GM12878 (cell line): Measurements from ENCODE around the gene DTD1. TPM values are rescaled to one million over a fixed set of nuclear protein-coding genes. Genes with fewer than 3 reads are reported as not detected.

Experiments
- ATAC-seq: fragments of 200-7000 bp; cut with Tn5 transposase; 3 replicates; pipeline ENCODE4 v1.9.1; 2020; ENCODE audit warnings: mild to moderate bottlenecking, moderate library complexity
- BruUV-seq: library from RNA; stranded (reverse); fragments of 400-500 nt; replicated peaks from 2 replicates; lab custom pipeline; 2021; lab: Mats Ljungman, UMichigan
- CTCF ChIA-PET: fragments of 300-600 bp; sonication (Branson Sonifier 250); formaldehyde crosslinking; extraction: SDS; loops from one replicate; lab custom pipeline; 2021; ENCODE audit warnings: inconsistent platforms; lab: Yijun Ruan, JAX
- POLR2A ChIA-PET: fragments of 350-600 bp; formaldehyde crosslinking; extraction: SDS; loops from one replicate; lab custom pipeline; 2021; ENCODE audit warnings: inconsistent platforms; lab: Charles Lee
- RAD21 ChIA-PET: fragments of 300-600 bp; sonication (Branson Sonifier 250); formaldehyde crosslinking; loops from one replicate; lab custom pipeline; 2023; ENCODE audit warnings: antibody characterized with exemption; ENCODE audit not compliant: unreplicated experiment; lab: Charles Lee
- SMC1A ChIA-PET: fragments of 300-600 bp; sonication (Branson Sonifier 250); formaldehyde crosslinking; loops from one replicate; lab custom pipeline; 2023; ENCODE audit not compliant: unreplicated experiment, uncharacterized antibody; lab: Charles Lee
- DNase-seq: peaks from one replicate; pipeline ENCODE4 v3.0.0-alpha.2; 2011; ENCODE audit warnings: low read depth, low spot score
- FAIRE-seq: peaks from 3 replicates; lab custom pipeline; 2011; peaks lifted over from hg19 to GRCh38; lab: Jason Lieb, UNC
- H2AFZ ChIP-seq: 2 replicates; pipeline ENCODE4 v1.6.0; 2011; ENCODE audit warnings: low read depth, low read length, control low read depth; ENCODE audit not compliant: control insufficient read depth
- H3K27ac ChIP-seq: 2 replicates; pipeline ENCODE4 v1.5.1; 2011; ENCODE audit warnings: control low read depth; ENCODE audit not compliant: control insufficient read depth, insufficient read depth
- H3K27me3 ChIP-seq, 2 experiments: replicated peaks in 1 of 2; 2 replicates each; pipeline versions ENCODE4 v1.6.0 to v1.6.1; 2011; ENCODE audit warnings: low read length in 1 of 2; ENCODE audit not compliant: control insufficient read depth in 2 of 2, insufficient read depth in 2 of 2
- H3K36me3 ChIP-seq, 2 experiments: 2 replicates each; pipeline ENCODE4 v1.5.1; 2011; ENCODE audit warnings: low read length in 1 of 2; ENCODE audit not compliant: control insufficient read depth in 2 of 2, insufficient read depth in 2 of 2
- H3K4me1 ChIP-seq: 2 replicates; pipeline ENCODE4 v1.6.1; 2011; ENCODE audit warnings: mild to moderate bottlenecking, low read length, moderate library complexity, mixed read lengths; ENCODE audit not compliant: control insufficient read depth, insufficient read depth
- H3K4me2 ChIP-seq: 2 replicates; pipeline ENCODE4 v1.6.0; 2011; ENCODE audit warnings: control low read depth; ENCODE audit not compliant: control insufficient read depth, insufficient read depth
- H3K4me3 ChIP-seq: fragments of 200-600 bp; sonication (generic); 2 replicates; pipeline ENCODE4 v1.5.1; 2016
- H3K79me2 ChIP-seq: 2 replicates; pipeline ENCODE4 v1.6.0; 2011; ENCODE audit warnings: low read length; ENCODE audit not compliant: control insufficient read depth, insufficient read depth
- H3K9ac ChIP-seq: 2 replicates; pipeline ENCODE4 v1.8.0; 2011; ENCODE audit warnings: low read length, control low read depth, mixed read lengths; ENCODE audit not compliant: control insufficient read depth, insufficient read depth
- H3K9me3 ChIP-seq: replicated peaks from 3 replicates; pipeline ENCODE4 v1.5.1; 2011; ENCODE audit warnings: mild to moderate bottlenecking, low read length; ENCODE audit not compliant: control insufficient read depth, insufficient read depth
- H4K20me1 ChIP-seq: 2 replicates; pipeline ENCODE4 v1.6.0; 2011; ENCODE audit not compliant: control insufficient read depth, insufficient read depth
- CBFB ChIP-seq: IDR thresholded peaks from 2 replicates; pipeline ENCODE4 v1.6.1; 2016; ENCODE audit warnings: antibody characterized with exemption, low read depth
- CBX5 ChIP-seq: sonication (generic); IDR thresholded peaks from 2 replicates; pipeline ENCODE4 v1.6.1; 2016; ENCODE audit warnings: low read depth, moderate library complexity, mild to moderate bottlenecking, inconsistent platforms
- CHD2 ChIP-seq: IDR thresholded peaks from 2 replicates; pipeline ENCODE4 v1.6.1; 2011; ENCODE audit warnings: low read depth, low read length, improper control_type of control experiment, borderline replicate concordance
- HCFC1 ChIP-seq: fragments of 150-350 bp; IDR thresholded peaks from 2 replicates; pipeline ENCODE4 v1.6.1; 2014; ENCODE audit warnings: low read length
- POLR2AphosphoS5 ChIP-seq: IDR thresholded peaks from 2 replicates; pipeline ENCODE4 v1.6.1; 2011; ENCODE audit warnings: mild to moderate bottlenecking, low read length, inconsistent platforms
- RAD21 ChIP-seq: IDR thresholded peaks from 2 replicates; pipeline ENCODE4 v1.6.1; 2011; ENCODE audit warnings: mild to moderate bottlenecking, low read depth, low read length, moderate library complexity; ENCODE audit not compliant: insufficient read depth
- RBBP5 ChIP-seq: fragments of 200-600 bp; sonication (generic); conservative IDR thresholded peaks from 2 replicates; pipeline ENCODE4 v1.6.1; 2016
- RELA ChIP-seq: fragments of 450-650 bp; IDR thresholded peaks from 2 replicates; pipeline ENCODE4 v1.8.0; 2014; ENCODE audit warnings: borderline replicate concordance; ENCODE audit not compliant: partially characterized antibody
- RUNX3 ChIP-seq: IDR thresholded peaks from 2 replicates; pipeline ENCODE4 v1.6.1; 2012; ENCODE audit warnings: low read length, inconsistent platforms
- SMARCA5 ChIP-seq: fragments of 450-650 bp; IDR thresholded peaks from 2 replicates; pipeline ENCODE4 v1.6.1; 2017; ENCODE audit warnings: mild to moderate bottlenecking
- TCF3 ChIP-seq: IDR thresholded peaks from 2 replicates; pipeline ENCODE4 v1.6.1; 2012; ENCODE audit warnings: low read depth, mild to moderate bottlenecking, low read length, borderline replicate concordance; ENCODE audit not compliant: insufficient read depth
- TCF7 ChIP-seq: IDR thresholded peaks from 2 replicates; pipeline ENCODE4 v1.6.1; 2014; ENCODE audit warnings: antibody characterized with exemption, borderline replicate concordance
- ZBED1 ChIP-seq: IDR thresholded peaks from 2 replicates; pipeline ENCODE4 v1.6.1; 2016; ENCODE audit warnings: borderline replicate concordance
- ZNF384 ChIP-seq: IDR thresholded peaks from 2 replicates; pipeline ENCODE4 v1.6.1; 2012; ENCODE audit warnings: low read depth, mild to moderate bottlenecking, low read length, improper control_type of control experiment, borderline replicate concordance
- ZSCAN29 ChIP-seq: fragments of 450-650 bp; IDR thresholded peaks from 2 replicates; pipeline ENCODE4 v1.6.1; 2017; ENCODE audit warnings: mild to moderate bottlenecking, moderate library complexity
- ZZZ3 ChIP-seq: IDR thresholded peaks from 2 replicates; pipeline ENCODE4 v1.6.1; 2011; ENCODE audit warnings: low read depth; ENCODE audit not compliant: control insufficient read depth, insufficient read length
- WGBS: methylation state at CpG from one replicate; pipeline ENCODE4 v1.1.6; 2016; ENCODE audit warnings: low lambda C conversion rate; ENCODE audit not compliant: insufficient replicate concordance, insufficient coverage; ENCODE audit errors: missing lambda C conversion rate; 5-methylcytosine and 5-hydroxymethylcytosine counted together
- in situ Hi-C: fragments of 300-500 bp; cut with MboI; formaldehyde crosslinking; loops from 9 replicates; pipeline ENCODE4 v1.14.3; 2018; ENCODE audit warnings: mixed read lengths
- intact Hi-C: fragments of 100-400 bp; cut with micrococcal nuclease; formaldehyde crosslinking; loops from one replicate; pipeline ENCODE4 v1.14.2; 2022; ENCODE audit not compliant: unreplicated experiment
- polyA plus RNA-seq, 11 experiments: library from polyadenylated mRNA; depleted of rRNA in 4 of 11; unstranded in 6 of 11; stranded (reverse) in 5 of 11; fragments of >200 nt; fragmentation: Nextera tagmentation in 4 of 11; fragmentation: Illumina TruSeq in 1 of 11; extraction: Ambion mirVana in 4 of 11; extraction: Trizol in 1 of 11; gene quantifications; 1 replicate in 1 of 11; 2 replicates in 10 of 11; pipeline versions ENCODE4 v1.2.1 to v1.2.3, GENCODE V29; 2011 to 2016; ENCODE audit warnings: inconsistent platforms in 2 of 11, missing spikeins in 2 of 11, low read depth in 1 of 11
- total RNA-seq, 4 experiments: library from RNA; depleted of rRNA in 3 of 4; stranded (reverse); fragments of >200 nt in 3 of 4; fragmentation: Illumina TruSeq in 1 of 4; extraction: Trizol in 1 of 4; gene quantifications; 2 replicates each; pipeline versions ENCODE4 v1.2.1 to v1.2.3, GENCODE V29; 2013 to 2021

DTD1 gene
- total and polyA plus RNA-seq, 10 of the 15 experiments (the other 5 are each of a cell fraction or from before 2014, with no cell fraction given), result 24.3 to 99.8 (median 63.3) TPM

DNA sequence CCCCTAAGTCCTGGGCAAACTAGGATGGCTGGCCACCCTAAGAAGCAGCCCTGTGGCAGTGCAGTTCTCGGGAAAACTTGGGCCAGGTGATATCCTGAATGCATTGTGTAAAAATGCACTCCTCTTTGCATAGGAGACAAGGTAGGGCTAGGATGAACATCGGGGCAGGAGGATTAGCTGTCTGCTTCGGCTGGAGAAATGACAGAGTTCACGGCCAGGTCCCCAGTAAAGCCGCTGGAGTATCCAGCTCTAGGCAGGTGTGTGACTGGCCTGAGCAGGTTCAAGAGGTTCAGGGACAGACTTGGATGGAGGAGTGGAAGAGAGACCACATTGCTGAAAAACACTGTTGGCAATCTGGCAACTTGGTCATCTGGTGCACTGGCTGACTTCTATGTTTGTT lies 26.4 kb downstream of the DTD1 start:
- BruUV-seq, result no TSS peak
- Histone ChIP-seq H3K36me3 (peaks cover 0 to 1% of the 10 kb centered on the region in 2 experiments; a peak in 2 of 4 replicates), H3K4me2 (no peak overlapping the region), H3K79me2 (no peaks in the 10 kb centered on the region), H3K9ac (no peak overlapping the region), H2AFZ (no peak overlapping the region), H3K9me3 (no peaks in the 10 kb centered on the region; the same call in 2 of the 3 replicates), H3K27me3 (no peaks in the 10 kb centered on the region), H3K4me1 (no peaks in the 10 kb centered on the region), H3K27ac (no peak overlapping the region), H3K4me3 (no peak overlapping the region), H4K20me1 (no peaks in the 10 kb centered on the region)
- TF ChIP-seq RBBP5 (no peak), TCF7 (no peak), POLR2AphosphoS5 (no peak), RAD21 (no peak), ZNF384 (no peak), TCF3 (no peak), SMARCA5 (no peak), CHD2 (no peak), CBFB (no peak), ZBED1 (no peak), RELA (no peak), RUNX3 (no peak), CBX5 (no peak), ZSCAN29 (no peak), ZZZ3 (no peak), HCFC1 (no peak)
- FAIRE-seq (no peak), DNase-seq (no peak), ATAC-seq (no peak)
- ChIA-PET POLR2A (no interaction called here), RAD21 (no interaction called here), CTCF (no interaction called here), SMC1A (interaction anchor here (0.6 kb wide), 1 partner anchor 1433 kb away, joined by 3 read pairs; no protein-coding TSS in a partner anchor)
- WGBS, result 96% methylated on average over 5 of the region's 5 CpGs
- intact Hi-C loops (no loop called here), in situ Hi-C loops (no loop called here)
